GM18909 (cell line): Measurements from ENCODE around the gene MAP3K20.
"Not testable (repeated sequence)": the region's sequence is repeated elsewhere in the genome, so short reads cannot be mapped to it uniquely, and the experiment has no call there.

ENCODE experiments used
- ATAC-seq: cut with Tn5 transposase; IDR thresholded peaks from one replicate; pipeline ENCODE4 v1.9.1; 2021; ENCODE audit warnings: mild to moderate bottlenecking; ENCODE audit not compliant: unreplicated experiment, poor library complexity

The MAP3K20 gene

GRCh38 chr2:173079973-173080860 is 4.6 kb downstream of the MAP3K20 start:
- no peak for ATAC-seq

- ATAC-seq: no peak
These were observed 11.0 kb downstream of the MAP3K20 start for GRCh38 chr2:173086518-173087213.

GRCh38 chr2:173087214-173087581 is 11.6 kb downstream of the MAP3K20 start:
- ATAC-seq: no peak

GRCh38 chr2:173087793-173088496 is 12.3 kb downstream of the MAP3K20 start:
- ATAC-seq: no peak

- ATAC-seq: no peak
These were observed 14.7 kb downstream of the MAP3K20 start for GRCh38 chr2:173090276-173090877.

GRCh38 chr2:173090973-173091660 is 15.5 kb downstream of the MAP3K20 start:
- ATAC-seq: no peak

GRCh38 chr2:173091910-173092309 is 16.3 kb downstream of the MAP3K20 start:
- ATAC-seq: no peak

- ATAC-seq: no peak
These were observed 17.3 kb downstream of the MAP3K20 start for GRCh38 chr2:173092844-173093402.

GRCh38 chr2:173093617-173094016 is 18.0 kb downstream of the MAP3K20 start:
- not testable (repeated sequence) for ATAC-seq

GRCh38 chr2:173094731-173095130 is 19.1 kb downstream of the MAP3K20 start:
- no peak for ATAC-seq

GRCh38 chr2:173095356-173095755 is 19.7 kb downstream of the MAP3K20 start:
- ATAC-seq: no peak

GRCh38 chr2:173099271-173099670 is 23.6 kb downstream of the MAP3K20 start:
- ATAC-seq: no peak

GRCh38 chr2:173099804-173100203 is 24.2 kb downstream of the MAP3K20 start:
- ATAC-seq: no peak

GRCh38 chr2:173101687-173102086 is 26.0 kb downstream of the MAP3K20 start:
- peak; percentile 59 for ATAC-seq

GRCh38 chr2:173104156-173104555 is 28.5 kb downstream of the MAP3K20 start:
- ATAC-seq: no peak

GRCh38 chr2:173106959-173107628 is 31.4 kb downstream of the MAP3K20 start:
- no peak for ATAC-seq

GRCh38 chr2:173107629-173108022 is 32.0 kb downstream of the MAP3K20 start:
- no peak for ATAC-seq

GRCh38 chr2:173109253-173110188 is 33.9 kb downstream of the MAP3K20 start:
- no peak for ATAC-seq
